Stimulated activated CD8-positive, alpha-beta memory T cell treated with anti-CD3 and anti-CD28 coated beads, Interleukin-15, amount 100 ng/mL, for 1 hour (primary cell): ENCODE data around the gene HDAC5.
"Not testable (repeated sequence)": the region's sequence is repeated elsewhere in the genome, so short reads cannot be mapped to it uniquely, and the experiment has no call there.

Source experiments
- DNase-seq: peaks from one replicate; pipeline ENCODE4 v3.0.0-alpha.2; 2020; ENCODE audit warnings: low read depth

Gene HDAC5

GRCh38 chr17:44066204-44066930 is 57.1 kb downstream of the HDAC5 start, which contains the start of gene LSM12:
Gene LSM12 (minus strand): TSS chr17:44066671. CDS start chr17:44066587, 84 bp downstream.
- DNase-seq, result peak; percentile 78

DNA sequence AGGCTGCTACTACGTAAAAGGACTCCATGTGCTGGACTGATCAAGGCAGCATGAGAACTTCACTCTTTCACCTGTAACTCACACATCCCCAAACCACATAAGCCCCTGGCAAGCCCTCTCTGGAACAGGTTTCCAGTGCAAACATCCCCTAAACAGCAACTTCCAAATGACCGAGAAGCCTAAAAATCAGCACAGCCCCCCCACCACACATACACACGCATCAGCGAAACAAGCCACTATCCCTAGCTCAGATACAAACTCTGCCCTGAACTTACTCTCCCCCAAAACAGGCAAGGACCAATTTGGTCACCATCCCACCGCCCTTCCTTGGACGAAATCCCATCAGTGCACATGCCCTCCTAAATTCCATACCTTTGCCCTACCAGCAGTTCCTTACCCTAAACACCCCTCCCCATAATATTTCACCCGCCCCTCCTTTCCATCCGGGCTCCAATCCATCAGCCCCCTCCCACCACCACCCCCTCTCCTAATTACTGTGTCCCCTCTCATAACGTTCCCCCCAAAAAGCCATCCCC is 57.7 kb downstream of the HDAC5 start:
- DNase-seq, result no peak

- no peak for DNase-seq
Measured at GRCh38 chr17:44063704-44064639, 59.5 kb downstream of the HDAC5 start.

GRCh38 chr17:44062871-44063270 is 60.6 kb downstream of the HDAC5 start:
- DNase-seq, result no peak

DNA sequence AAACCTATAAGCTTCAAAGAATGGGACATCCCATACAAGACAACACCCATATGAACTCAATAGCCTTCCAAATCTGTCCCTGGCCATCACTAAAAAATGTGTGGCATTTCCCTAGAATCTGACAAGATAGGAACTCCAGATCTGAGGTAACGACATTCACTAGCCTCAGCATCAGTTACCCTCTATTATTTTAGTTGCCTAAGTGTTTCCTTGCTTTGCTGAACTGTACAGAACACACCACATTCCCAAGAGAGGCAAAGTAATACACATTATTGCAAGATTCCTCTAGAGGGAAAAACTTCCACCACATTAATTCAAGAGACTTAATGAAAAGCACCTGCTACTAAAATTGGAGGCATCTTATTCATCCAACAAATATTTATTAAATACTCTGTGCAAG is 62.0 kb downstream of the HDAC5 start:
- DNase-seq, result no peak

GRCh38 chr17:44059101-44059892 is 64.1 kb downstream of the HDAC5 start:
- no peak for DNase-seq

DNA sequence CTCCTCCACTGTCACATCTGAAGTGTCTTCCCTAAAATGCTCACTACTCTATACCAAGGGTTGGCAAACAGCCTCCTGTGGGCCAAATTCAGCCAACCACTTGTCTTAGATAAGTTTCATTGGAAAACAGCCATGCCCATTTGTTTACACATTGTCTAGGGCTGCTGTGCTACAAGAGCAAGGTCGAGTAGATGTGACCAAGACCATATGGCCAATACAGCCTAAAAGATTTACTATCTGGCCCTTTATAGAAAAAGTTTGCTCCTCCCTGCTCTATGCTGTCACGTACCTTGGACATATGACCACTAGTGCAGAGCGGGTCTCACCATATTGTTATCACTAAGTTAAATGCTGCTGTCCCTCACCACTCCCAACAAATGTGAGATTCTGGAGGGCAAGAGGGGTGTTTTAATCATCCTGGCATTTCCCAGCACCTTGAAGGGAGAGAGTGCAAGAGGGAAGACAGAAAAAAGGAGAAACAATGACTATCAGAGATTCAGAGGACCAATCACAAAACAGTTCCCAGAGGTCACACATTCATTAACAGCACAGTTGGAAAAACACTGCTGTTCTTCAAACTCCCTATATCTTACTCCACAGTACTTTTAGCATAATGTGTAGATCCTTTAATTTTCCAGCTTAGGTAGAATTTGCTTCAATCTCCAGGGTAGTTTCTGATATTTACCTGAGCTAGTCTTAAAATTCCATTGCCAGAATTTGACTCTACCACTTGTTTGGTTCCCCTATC is 70.1 kb downstream of the HDAC5 start:
- DNase-seq, result no peak

GRCh38 chr17:44049294-44050060 is 74.0 kb downstream of the HDAC5 start:
- DNase-seq, result no peak

- DNase-seq, result not testable (repeated sequence)
Measured at GRCh38 chr17:44046893-44047292, 76.5 kb downstream of the HDAC5 start.

DNA sequence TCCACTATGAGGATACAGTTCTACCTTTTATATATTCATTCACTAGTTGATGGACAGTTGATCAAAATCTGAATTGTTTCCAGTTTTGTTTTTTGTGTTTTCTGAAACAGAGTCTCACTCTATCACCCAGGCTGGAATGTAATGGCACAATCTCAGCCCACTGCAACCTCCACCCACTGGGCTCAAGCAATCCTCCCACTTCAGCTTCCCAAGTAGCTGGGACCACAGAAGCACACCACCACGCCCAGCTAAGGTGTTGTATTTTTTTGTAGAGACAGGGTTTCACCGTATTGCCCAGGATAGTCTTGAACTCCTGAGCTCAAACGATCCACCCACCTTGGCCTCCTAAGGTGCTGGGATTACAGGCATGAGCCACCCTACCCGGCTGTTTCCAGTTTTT is 78.0 kb downstream of the HDAC5 start:
- DNase-seq, result no peak

DNA sequence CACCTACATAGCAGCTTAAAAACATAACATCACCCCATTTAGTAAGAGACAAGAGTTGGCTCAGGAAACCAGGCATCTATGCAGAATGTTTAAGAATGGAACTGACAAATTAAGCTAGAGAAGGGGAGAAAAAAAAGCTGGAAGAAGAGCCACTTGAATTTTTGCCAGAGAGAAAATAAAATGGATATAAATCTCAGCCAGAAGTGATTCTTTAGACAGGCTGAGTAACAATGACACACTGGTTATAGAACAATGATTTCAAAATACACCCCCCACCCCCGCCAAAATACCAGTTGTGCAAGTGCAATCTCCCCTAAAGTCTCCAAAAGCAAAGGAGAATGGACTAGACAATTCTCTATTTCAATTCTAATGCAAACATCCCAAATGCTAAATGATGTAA is 79.4 kb downstream of the HDAC5 start:
- no peak for DNase-seq

- no peak for DNase-seq
Measured at GRCh38 chr17:44043272-44043696, 80.2 kb downstream of the HDAC5 start.

DNA sequence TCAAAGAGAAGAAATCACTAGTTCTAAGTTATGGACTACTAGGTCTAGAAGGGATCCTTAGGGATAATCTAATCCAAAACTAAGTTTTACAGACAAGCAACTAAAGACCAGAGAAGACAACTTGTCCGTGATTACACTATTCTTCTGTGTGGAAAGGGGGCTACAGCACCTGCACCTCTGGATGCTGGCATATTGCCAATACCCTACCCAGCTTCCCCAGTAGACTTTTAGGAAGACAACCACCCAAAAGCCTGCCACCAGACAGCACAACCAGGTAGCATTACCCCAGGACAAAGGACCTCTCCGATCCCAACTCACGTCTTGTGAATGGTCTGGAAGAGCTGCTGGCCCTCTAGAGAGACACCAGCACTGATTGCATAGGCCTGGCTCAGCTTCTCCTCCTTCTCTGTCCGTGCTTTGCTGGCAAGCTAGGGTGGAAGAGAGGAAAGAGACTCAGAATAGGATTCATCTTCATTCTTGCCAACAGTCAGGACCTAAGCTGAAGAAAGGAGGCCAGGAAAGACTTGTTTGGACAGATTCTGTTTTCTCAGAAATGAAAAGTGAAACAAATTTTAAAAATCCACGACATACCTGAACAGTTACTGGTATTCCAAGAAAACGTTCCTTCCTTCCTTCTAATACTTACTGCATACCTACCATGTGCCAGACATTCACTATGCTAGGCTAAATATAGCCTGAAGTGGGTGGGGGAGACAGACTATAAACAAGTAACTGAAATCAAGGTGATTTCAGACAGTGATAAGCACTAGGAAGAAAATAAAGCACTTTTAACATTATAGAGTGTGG is 83.4 kb downstream of the HDAC5 start:
- DNase-seq, result no peak

- DNase-seq, result no peak
Measured at GRCh38 chr17:44038604-44039011, 84.8 kb downstream of the HDAC5 start.

DNA sequence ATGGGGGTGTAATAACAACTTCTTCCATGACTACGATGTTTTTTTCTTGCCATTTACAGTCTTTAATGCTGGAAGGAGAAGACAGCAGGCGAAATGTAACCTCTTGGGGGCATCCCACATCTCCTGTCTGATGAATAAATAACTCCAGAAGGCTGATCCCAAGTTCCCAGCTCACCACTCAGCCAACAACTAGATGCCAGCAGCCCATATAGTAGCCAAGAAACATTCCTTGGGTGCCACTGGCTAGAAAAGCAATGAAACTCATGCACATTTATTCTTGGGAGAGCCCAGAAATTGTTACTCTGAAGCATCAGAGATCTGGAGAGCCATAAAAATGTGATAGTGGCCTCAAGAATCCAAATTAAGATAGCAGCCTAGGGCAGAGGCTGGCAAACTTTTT is 86.0 kb downstream of the HDAC5 start:
- DNase-seq, result no peak

- not testable (repeated sequence) for DNase-seq
Measured at GRCh38 chr17:44034688-44035087, 88.8 kb downstream of the HDAC5 start.

DNA sequence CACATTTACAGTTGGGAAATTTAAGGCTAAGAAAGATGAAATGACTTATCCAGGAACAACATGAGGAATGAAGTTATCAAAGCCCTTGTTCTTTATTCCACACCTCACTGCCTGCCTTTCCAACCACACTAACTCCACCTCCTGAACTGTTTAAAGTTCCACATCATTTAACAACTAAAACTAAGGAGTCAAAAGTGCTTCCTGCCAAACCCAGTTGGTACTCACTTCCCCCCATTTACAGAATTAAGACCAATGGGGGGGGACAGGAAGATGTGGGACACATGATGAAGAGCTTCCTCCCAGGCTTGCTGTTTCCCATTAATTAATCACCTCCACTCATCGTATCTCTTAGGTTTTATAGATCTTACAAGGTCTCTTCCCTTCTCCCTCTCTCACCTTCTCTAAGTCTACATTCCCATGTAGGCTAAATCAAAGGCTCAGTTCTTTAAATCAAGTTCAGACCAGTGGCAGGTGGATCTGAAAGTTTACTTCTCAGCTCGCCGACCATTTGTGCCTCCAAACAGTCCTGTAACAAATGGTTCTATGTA is 89.5 kb downstream of the HDAC5 start:
- no peak for DNase-seq

DNA sequence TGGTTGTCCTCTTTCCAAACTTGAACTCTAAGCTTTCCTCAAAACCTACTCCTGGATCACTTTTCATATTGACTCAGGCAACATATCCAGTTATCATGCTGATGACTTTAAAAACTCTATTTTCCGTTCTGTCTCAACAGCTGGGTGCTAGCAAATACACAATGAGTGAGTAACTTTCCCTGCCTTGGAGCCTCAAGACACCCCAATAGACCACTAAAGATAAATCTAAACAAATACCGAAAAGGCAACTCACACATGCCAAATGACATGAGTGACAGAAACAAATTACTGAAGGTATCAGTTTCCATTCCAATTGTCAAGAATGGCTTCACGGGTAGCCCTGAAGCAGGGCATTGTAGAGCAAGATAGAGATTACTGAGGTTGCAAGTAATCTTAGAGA is 93.0 kb downstream of the HDAC5 start:
- DNase-seq, result no peak

DNA sequence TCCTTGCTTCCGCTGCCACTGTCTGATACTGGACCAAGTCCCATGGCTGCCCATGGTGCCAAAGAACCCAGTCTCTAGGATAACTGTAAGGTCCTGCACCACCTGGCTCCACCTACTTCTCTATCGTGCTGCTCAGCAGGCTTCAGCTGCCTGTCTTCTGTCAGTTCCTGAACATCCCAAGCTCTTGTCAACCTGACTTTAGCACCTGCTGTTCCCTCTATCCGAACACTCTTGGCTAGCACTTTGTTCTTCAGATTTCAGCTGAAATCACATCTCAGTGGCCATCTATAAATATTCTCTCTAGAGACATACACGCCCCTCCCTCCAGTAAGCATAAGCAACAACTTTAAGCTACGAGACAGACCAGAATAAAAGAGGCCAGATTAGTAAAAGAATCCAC is 93.7 kb downstream of the HDAC5 start:
- no peak for DNase-seq
